Measurements from ENCODE around the gene COL6A6.

COL6A6 gene
- long read RNA-seq, donor 1: 0 reads
- long read RNA-seq, donor 2: 0 reads
- long read RNA-seq, donor 3: 0 reads
- long read RNA-seq, donor 4, partial matches to known transcripts: 32 of 40 reads
- long read RNA-seq, donor 4, other reads (novel, unspliced or antisense): 8 of 40 reads
- long read RNA-seq, donor 5: 0 reads
- long read RNA-seq, donor 6: 0 reads
- long read RNA-seq, donor 7: 0 reads
- long read RNA-seq, donor 8: 0 reads

- DNase-seq: peak; percentile 56
Measured at GRCh38 chr3:130516645-130517512, at the start of gene COL6A6. Gene COL6A6 (plus strand): TSS chr3:130517177. CDS start chr3:130560365, 43,188 bp downstream.

- no peak for DNase-seq
Measured at GRCh38 chr3:130468311-130468710, 48.7 kb upstream of the COL6A6 start.

- DNase-seq: no peak
Measured at GRCh38 chr3:130470126-130470525, 46.9 kb upstream of the COL6A6 start.

- DNase-seq: no peak
Measured at GRCh38 chr3:130473416-130473815, 43.6 kb upstream of the COL6A6 start.

- DNase-seq: no peak
Measured at GRCh38 chr3:130480736-130481135, 36.2 kb upstream of the COL6A6 start.

- no peak for DNase-seq
Measured at GRCh38 chr3:130488288-130488687, 28.7 kb upstream of the COL6A6 start.

- DNase-seq: no peak
Measured at GRCh38 chr3:130488769-130489450, 28.1 kb upstream of the COL6A6 start.

- no peak for DNase-seq
Measured at GRCh38 chr3:130490241-130490640, 26.7 kb upstream of the COL6A6 start.

GRCh38 chr3:130491431-130491830 is 25.5 kb upstream of the COL6A6 start:
- no peak for DNase-seq

GRCh38 chr3:130504701-130505100 is 12.3 kb upstream of the COL6A6 start:
- DNase-seq: no peak

- no peak for DNase-seq
Measured at GRCh38 chr3:130506031-130506430, 10.9 kb upstream of the COL6A6 start.

GRCh38 chr3:130507746-130508145 is 9.2 kb upstream of the COL6A6 start:
- no peak for DNase-seq

- no peak for DNase-seq
Measured at GRCh38 chr3:130509008-130509407, 8.0 kb upstream of the COL6A6 start.

- DNase-seq: no peak
Measured at GRCh38 chr3:130514681-130515080, 2.3 kb upstream of the COL6A6 start.

GRCh38 chr3:130515755-130516154 is 1.2 kb upstream of the COL6A6 start:
- DNase-seq: no peak

- DNase-seq: peak; percentile 15
Measured at GRCh38 chr3:130517602-130518001, 625 bp downstream of the COL6A6 start.

GRCh38 chr3:130519754-130520153 is 2.8 kb downstream of the COL6A6 start:
- DNase-seq: no peak

- no peak for DNase-seq
Measured at GRCh38 chr3:130522399-130522798, 5.4 kb downstream of the COL6A6 start.

- DNase-seq: no peak
Measured at GRCh38 chr3:130527426-130527825, 10.4 kb downstream of the COL6A6 start.

- DNase-seq: no peak
Measured at GRCh38 chr3:130528120-130528519, 11.1 kb downstream of the COL6A6 start.

GRCh38 chr3:130529486-130530215 is 12.7 kb downstream of the COL6A6 start:
- DNase-seq: no peak

- DNase-seq: no peak
Measured at GRCh38 chr3:130533247-130533646, 16.3 kb downstream of the COL6A6 start.
